Upper lobe of right lung (tissue), 1 donor: ENCODE data around the gene KCTD4. TPM values are rescaled to one million over a fixed set of nuclear protein-coding genes. Genes with fewer than 3 reads are reported as not detected.
A peak's percentile ranks its signal among the peaks of the same experiment; 100 is the strongest.

Experiments used
- ATAC-seq: fragments of 200-7000 bp; cut with Tn5 transposase; one replicate; pipeline ENCODE4 v1.9.1; 2020; ENCODE audit warnings: mild to moderate bottlenecking, moderate library complexity
- DNase-seq: peaks from one replicate; pipeline ENCODE4 v3.0.0-alpha.2; 2020
- H3K27ac ChIP-seq: fragments of 200-600 bp; one replicate; pipeline ENCODE4 v1.8.0; 2022
- H3K27me3 ChIP-seq: fragments of 200-600 bp; one replicate; pipeline ENCODE4 v1.8.0; 2022; ENCODE audit warnings: mild to moderate bottlenecking
- H3K36me3 ChIP-seq: fragments of 200-600 bp; one replicate; pipeline ENCODE4 v1.8.0; 2022
- H3K4me1 ChIP-seq: fragments of 200-600 bp; one replicate; pipeline ENCODE4 v1.8.0; 2022
- H3K4me3 ChIP-seq: fragments of 200-600 bp; one replicate; pipeline ENCODE4 v1.8.0; 2022; ENCODE audit warnings: mild to moderate bottlenecking
- H3K9me3 ChIP-seq: fragments of 200-600 bp; one replicate; pipeline ENCODE4 v1.8.0; 2022
- CTCF ChIP-seq: fragments of 200-600 bp; IDR thresholded peaks from one replicate; pipeline ENCODE4 v1.8.0; 2022; ENCODE audit warnings: antibody characterized with exemption
- intact Hi-C: fragments of 100-400 bp; cut with DNase I; formaldehyde crosslinking; loops from one replicate; pipeline ENCODE4 v1.11.0; 2022
- total RNA-seq: library from RNA; stranded (reverse); fragmentation: NEBNext Ultra II Directional; extraction: Animal tissue kit (Norgen Biotek cat#: 25700); gene quantifications from one replicate; pipeline ENCODE4 v1.2.1, GENCODE V29; 2021
- donor health status: DM: no; HTN: yes; CAD: no; lungs with severe emphysema.

The KCTD4 gene
- total RNA-seq, 1 donor from 2014 or later = not detected

GRCh38 chr13:45174478-45174877, 26.4 kb downstream of the KCTD4 start:
- Histone ChIP-seq H3K4me3 (no peak overlapping the region), H3K4me1 (no peaks in the 10 kb centered on the region), H3K36me3 (peaks cover 3% of the 10 kb centered on the region), H3K27ac (no peak overlapping the region), H3K9me3 (no peaks in the 10 kb centered on the region), H3K27me3 (no peaks in the 10 kb centered on the region)
- ATAC-seq (no peak), DNase-seq (no peak)
- intact Hi-C loops = no loop called here
- no peak for TF ChIP-seq CTCF

DNA sequence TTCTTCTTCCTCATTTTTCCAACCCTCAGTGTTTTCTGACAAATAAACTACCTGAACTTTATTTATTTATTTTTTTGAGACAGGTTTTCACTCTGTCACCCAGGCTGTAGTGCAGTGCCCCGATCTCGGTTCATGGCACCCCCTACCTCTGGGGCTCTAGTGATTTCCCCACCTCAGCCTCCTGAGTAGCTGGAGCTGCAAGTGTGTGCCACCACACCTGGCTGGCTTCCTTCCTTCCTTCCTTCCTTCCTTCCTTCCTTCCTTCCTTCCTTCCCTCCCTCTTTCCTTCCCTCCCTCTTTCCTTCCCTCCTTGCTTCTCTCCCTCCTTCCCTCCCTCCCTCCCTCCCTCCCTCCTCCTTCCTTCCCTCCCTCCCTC, 32.3 kb downstream of the KCTD4 start:
- TF ChIP-seq CTCF = no peak
- Histone ChIP-seq H3K27ac (peak overlapping the region; percentile 38), H3K36me3 (no peaks in the 10 kb centered on the region), H3K9me3 (no peaks in the 10 kb centered on the region), H3K4me1 (no peaks in the 10 kb centered on the region), H3K27me3 (no peaks in the 10 kb centered on the region), H3K4me3 (no peak overlapping the region)
- peak; percentile 61 for ATAC-seq
- no peak for DNase-seq
- intact Hi-C loops = no loop called here

- no peak for TF ChIP-seq CTCF
- H3K27ac ChIP-seq = peak overlapping the region; percentile 38
- no peaks in the 10 kb centered on the region for H3K36me3 ChIP-seq
- H3K9me3 ChIP-seq = no peaks in the 10 kb centered on the region
- no peaks in the 10 kb centered on the region for H3K4me1 ChIP-seq
- no peaks in the 10 kb centered on the region for H3K27me3 ChIP-seq
- intact Hi-C loops = no loop called here
- peak; percentile 67 for DNase-seq
- H3K4me3 ChIP-seq = no peak overlapping the region
- ATAC-seq = peak; percentile 93
These were observed 33.0 kb downstream of the KCTD4 start for GRCh38 chr13:45167611-45168554.

DNA sequence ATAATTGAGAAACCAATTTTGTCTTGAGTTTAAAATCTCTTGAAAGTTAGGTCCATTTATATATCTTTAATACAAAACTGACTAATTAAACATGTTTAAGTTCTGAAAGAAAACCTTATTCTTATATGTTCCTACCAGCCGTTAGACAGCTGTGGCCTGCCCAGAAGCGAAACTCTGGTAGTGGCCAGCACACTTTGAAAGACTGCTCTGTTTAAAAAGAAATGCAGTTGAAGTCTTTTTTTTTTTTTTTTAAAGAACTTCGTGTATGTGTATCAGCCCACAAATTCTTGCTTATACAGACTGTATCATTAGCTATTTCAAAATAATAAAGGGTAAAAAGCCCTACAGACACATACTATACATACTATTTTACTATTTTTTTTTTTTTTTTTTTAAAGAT, 34.0 kb downstream of the KCTD4 start:
- Histone ChIP-seq H3K9me3 (no peaks in the 10 kb centered on the region), H3K4me3 (no peak overlapping the region), H3K4me1 (no peaks in the 10 kb centered on the region), H3K36me3 (no peaks in the 10 kb centered on the region), H3K27ac (no peak overlapping the region), H3K27me3 (no peaks in the 10 kb centered on the region)
- DNase-seq (no peak), ATAC-seq (no peak)
- TF ChIP-seq CTCF = no peak
- intact Hi-C loops = no loop called here

DNA sequence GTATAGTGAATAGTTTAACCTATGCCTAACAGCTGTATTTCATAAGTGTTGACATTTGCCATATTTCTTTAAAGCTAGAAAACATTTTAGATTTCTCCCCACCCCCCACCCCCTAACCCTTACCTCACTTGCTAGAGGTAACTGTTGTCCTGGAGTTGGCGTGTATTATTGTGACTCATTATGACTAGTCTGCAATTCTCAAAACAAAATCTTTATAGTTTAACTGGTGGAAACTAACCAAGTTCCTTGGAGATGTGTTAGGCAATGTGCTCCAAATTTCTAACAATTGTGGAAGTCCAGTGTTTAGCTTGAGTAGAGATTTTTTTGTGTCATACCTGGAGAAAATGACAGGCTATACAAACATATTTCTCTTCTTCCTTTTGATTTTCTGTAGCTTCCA, 38.0 kb downstream of the KCTD4 start:
- DNase-seq = no peak
- intact Hi-C loops = no loop called here
- Histone ChIP-seq H3K36me3 (peaks cover 3% of the 10 kb centered on the region), H3K27ac (no peak overlapping the region), H3K4me1 (no peaks in the 10 kb centered on the region), H3K4me3 (no peak overlapping the region), H3K9me3 (no peaks in the 10 kb centered on the region), H3K27me3 (no peaks in the 10 kb centered on the region)
- no peak for ATAC-seq
- no peak for TF ChIP-seq CTCF
